OCI-LY1 (cell line): ENCODE results near the gene MARS1.
"Not testable (repeated sequence)": the region's sequence is repeated elsewhere in the genome, so short reads cannot be mapped to it uniquely, and the experiment has no call there.

ENCODE experiments used
- H2AFZ ChIP-seq: fragments of 200-600 bp; sonication (generic), shearing (Covaris generic); 2 replicates; pipeline ENCODE4 v1.6.0; 2014; ENCODE audit warnings: antibody characterized with exemption, mild to moderate bottlenecking, low read length
- H3F3A ChIP-seq: fragments of 200-600 bp; sonication (generic), shearing (Covaris generic); 2 replicates; pipeline ENCODE4 v1.6.0; 2014; ENCODE audit warnings: mild to moderate bottlenecking, antibody characterized with exemption, low read length, moderate library complexity; ENCODE audit not compliant: insufficient read depth
- H3K27ac ChIP-seq: fragments of 200-600 bp; sonication (generic); 2 replicates; pipeline ENCODE4 v1.5.1; 2014; ENCODE audit warnings: low read length, mixed run types, mild to moderate bottlenecking, low read depth; ENCODE audit not compliant: poor library complexity, severe bottlenecking
- H3K27me3 ChIP-seq: fragments of 200-600 bp; sonication (generic); 2 replicates; pipeline ENCODE4 v1.6.0; 2014; ENCODE audit warnings: antibody characterized with exemption, mild to moderate bottlenecking, low read length, moderate library complexity; ENCODE audit not compliant: insufficient read depth
- H3K36me3 ChIP-seq: fragments of 200-600 bp; sonication (generic); 2 replicates; pipeline ENCODE4 v1.6.1; 2014; ENCODE audit warnings: mild to moderate bottlenecking, antibody characterized with exemption, low read length, moderate library complexity, mixed read lengths; ENCODE audit not compliant: insufficient read depth
- H3K4me1 ChIP-seq: fragments of 200-600 bp; sonication (generic); 2 replicates; pipeline ENCODE4 v1.5.1; 2014; ENCODE audit warnings: mild to moderate bottlenecking, low read length, moderate library complexity; ENCODE audit not compliant: insufficient read depth, severe bottlenecking
- H3K4me2 ChIP-seq: fragments of 200-600 bp; sonication (generic), shearing (Covaris generic); 2 replicates; pipeline ENCODE4 v1.6.1; 2014; ENCODE audit warnings: low read length
- H3K4me3 ChIP-seq: fragments of 200-600 bp; sonication (generic); 2 replicates; pipeline ENCODE4 v1.5.1; 2014; ENCODE audit warnings: low read length, low read depth, mild to moderate bottlenecking, mixed read lengths; ENCODE audit not compliant: poor library complexity, severe bottlenecking
- H3K79me2 ChIP-seq: fragments of 200-600 bp; shearing (Covaris generic); 2 replicates; pipeline ENCODE4 v1.6.1; 2016; ENCODE audit warnings: mixed run types, low read length, mixed read lengths; ENCODE audit not compliant: insufficient read depth
- H3K9ac ChIP-seq: fragments of 200-600 bp; sonication (generic), shearing (Covaris generic); 2 replicates; pipeline ENCODE4 v1.6.1; 2014; ENCODE audit warnings: mild to moderate bottlenecking, low read length, mixed read lengths
- H3K9me2 ChIP-seq: fragments of 200-600 bp; sonication (generic), shearing (Covaris generic); 2 replicates; pipeline ENCODE4 v1.6.1; 2014; ENCODE audit warnings: low read depth, mild to moderate bottlenecking, low read length, mixed read lengths
- H3K9me3 ChIP-seq: fragments of 200-600 bp; shearing (Covaris generic); 2 replicates; pipeline ENCODE4 v1.6.1; 2014; ENCODE audit warnings: low read length, mixed read lengths
- H4K20me1 ChIP-seq: fragments of 200-600 bp; sonication (generic), shearing (Covaris generic); 2 replicates; pipeline ENCODE4 v1.6.0; 2016; ENCODE audit warnings: mild to moderate bottlenecking, low read length; ENCODE audit not compliant: insufficient read depth
- EZH2 ChIP-seq: fragments of 200-600 bp; sonication (generic), shearing (Covaris generic); IDR thresholded peaks from 2 replicates; pipeline ENCODE4 v1.8.0; 2017; ENCODE audit warnings: borderline replicate concordance, mixed run types, mild to moderate bottlenecking, antibody characterized with exemption, low read length, moderate library complexity, mixed read lengths
- TF ChIP-seq, protein P1 (sequence below): fragments of 200-600 bp; sonication (generic), shearing (Covaris generic); IDR thresholded peaks from 2 replicates; pipeline ENCODE4 v1.5.1; 2017; ENCODE audit warnings: mild to moderate bottlenecking, antibody characterized with exemption, low read length, moderate library complexity, mixed read lengths

MARS1 gene

GRCh38 chr12:57516617-57517153 lies 28.8 kb downstream of the MARS1 start:
- no peaks in the 10 kb centered on the region for H3K9me2 ChIP-seq
- H3K4me1 ChIP-seq, result peaks cover 26% of the 10 kb centered on the region
- no peak overlapping the region for H3K27ac ChIP-seq
- H3K79me2 ChIP-seq, result peaks cover 11% of the 10 kb centered on the region
- TF ChIP-seq EZH2, result no peak
- TF ChIP-seq, protein P1, sequence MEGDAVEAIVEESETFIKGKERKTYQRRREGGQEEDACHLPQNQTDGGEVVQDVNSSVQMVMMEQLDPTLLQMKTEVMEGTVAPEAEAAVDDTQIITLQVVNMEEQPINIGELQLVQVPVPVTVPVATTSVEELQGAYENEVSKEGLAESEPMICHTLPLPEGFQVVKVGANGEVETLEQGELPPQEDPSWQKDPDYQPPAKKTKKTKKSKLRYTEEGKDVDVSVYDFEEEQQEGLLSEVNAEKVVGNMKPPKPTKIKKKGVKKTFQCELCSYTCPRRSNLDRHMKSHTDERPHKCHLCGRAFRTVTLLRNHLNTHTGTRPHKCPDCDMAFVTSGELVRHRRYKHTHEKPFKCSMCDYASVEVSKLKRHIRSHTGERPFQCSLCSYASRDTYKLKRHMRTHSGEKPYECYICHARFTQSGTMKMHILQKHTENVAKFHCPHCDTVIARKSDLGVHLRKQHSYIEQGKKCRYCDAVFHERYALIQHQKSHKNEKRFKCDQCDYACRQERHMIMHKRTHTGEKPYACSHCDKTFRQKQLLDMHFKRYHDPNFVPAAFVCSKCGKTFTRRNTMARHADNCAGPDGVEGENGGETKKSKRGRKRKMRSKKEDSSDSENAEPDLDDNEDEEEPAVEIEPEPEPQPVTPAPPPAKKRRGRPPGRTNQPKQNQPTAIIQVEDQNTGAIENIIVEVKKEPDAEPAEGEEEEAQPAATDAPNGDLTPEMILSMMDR, result no peak
- H3K9me3 ChIP-seq, result no peaks in the 10 kb centered on the region
- H4K20me1 ChIP-seq, result no peaks in the 10 kb centered on the region
- H3F3A ChIP-seq, result 0 out of 2 replicates have a peak, but pooled peaks cover 4% of the 10 kb centered on the region
- no peak overlapping the region for H3K4me3 ChIP-seq
- no peaks in the 10 kb centered on the region for H3K27me3 ChIP-seq
- no peak overlapping the region for H2AFZ ChIP-seq
- H3K36me3 ChIP-seq, result peaks cover 76% of the 10 kb centered on the region
- no peak overlapping the region for H3K9ac ChIP-seq
- H3K4me2 ChIP-seq, result no peak overlapping the region

- no peak overlapping the region for H2AFZ ChIP-seq
- H3K4me1 ChIP-seq, result peaks cover 31% of the 10 kb centered on the region
- H3K9me2 ChIP-seq, result no peaks in the 10 kb centered on the region
- no peaks in the 10 kb centered on the region for H4K20me1 ChIP-seq
- TF ChIP-seq EZH2, result no peak
- TF ChIP-seq, protein P1, result no peak
- H3K79me2 ChIP-seq, result peaks cover 11% of the 10 kb centered on the region
- H3K4me3 ChIP-seq, result no peak overlapping the region
- H3K27me3 ChIP-seq, result no peaks in the 10 kb centered on the region
- no peak overlapping the region for H3K9ac ChIP-seq
- no peak overlapping the region for H3K27ac ChIP-seq
- H3K4me2 ChIP-seq, result no peak overlapping the region
- 0 out of 2 replicates have a peak, but pooled peaks cover 9% of the 10 kb centered on the region for H3F3A ChIP-seq
- H3K36me3 ChIP-seq, result peaks cover 71% of the 10 kb centered on the region
- no peaks in the 10 kb centered on the region for H3K9me3 ChIP-seq
These were observed 29.3 kb downstream of the MARS1 start for GRCh38 chr12:57517187-57517586.

DNA sequence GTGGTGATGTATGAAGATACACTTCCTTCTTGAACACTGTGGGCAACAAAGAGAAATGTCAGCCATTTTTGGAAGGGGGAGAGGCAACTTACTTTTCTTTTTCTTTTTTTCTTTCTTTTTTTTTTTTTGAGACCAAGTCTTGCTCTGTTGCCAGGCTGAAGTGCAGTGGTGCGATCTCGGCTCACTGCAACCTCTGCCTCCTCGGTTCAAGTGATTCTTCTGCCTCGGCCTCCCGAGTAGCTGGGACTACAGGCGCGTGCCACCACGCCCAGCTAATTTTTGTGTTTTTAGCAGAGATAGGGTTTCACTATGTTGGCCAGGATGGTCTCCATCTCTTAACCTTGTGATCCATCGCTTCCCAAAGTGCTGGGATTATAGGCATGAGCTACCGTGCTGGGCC lies 29.9 kb downstream of the MARS1 start:
- H3K4me2 ChIP-seq, H3K4me3 ChIP-seq, H3K27me3 ChIP-seq, H3K9ac ChIP-seq, H2AFZ ChIP-seq, H3K9me3 ChIP-seq, H4K20me1 ChIP-seq, H3K9me2 ChIP-seq: not testable (repeated sequence)
- peaks cover 11% of the 10 kb centered on the region for H3K79me2 ChIP-seq
- peak overlapping the region; percentile 9 for H3K27ac ChIP-seq
- H3K36me3 ChIP-seq, result peaks cover 66% of the 10 kb centered on the region
- peaks cover 34% of the 10 kb centered on the region for H3K4me1 ChIP-seq
- H3F3A ChIP-seq, result 0 out of 2 replicates have a peak, but pooled peaks cover 10% of the 10 kb centered on the region
